Activated CD4-positive, alpha-beta T cell treated with anti-CD3 and anti-CD28 coated beads, Interleukin-2, Interleukin-4, amounts not matched to agents 100 ng/mL and 50 ng/mL, durations not matched to agents 16 hours and 8 hours (primary cell): ENCODE data around the gene FOXN4.

Source experiments
- DNase-seq: peaks from one replicate; pipeline ENCODE4 v3.0.0-alpha.2; 2020; ENCODE audit warnings: low spot score

The FOXN4 gene

DNA sequence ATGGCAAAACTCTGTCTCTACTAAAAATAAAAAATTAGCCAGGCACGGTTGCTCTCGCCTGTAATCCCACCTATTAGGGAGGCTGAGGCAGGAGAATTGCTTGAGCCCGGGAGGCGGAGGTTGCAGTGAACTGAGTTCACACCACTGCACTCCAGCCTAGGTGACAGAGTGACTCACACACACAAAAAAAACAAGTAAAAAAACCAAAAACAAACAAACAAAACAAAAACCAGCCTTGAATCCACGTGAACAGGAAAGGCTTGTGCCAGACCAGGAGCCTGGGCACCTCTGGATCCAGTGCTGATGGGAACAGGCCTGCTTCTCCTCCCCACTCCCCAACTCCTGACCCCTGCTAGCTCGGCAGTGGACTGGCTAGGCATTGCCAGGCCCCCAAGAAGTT, 3.5 kb downstream of the FOXN4 start:
- DNase-seq = no peak

DNA sequence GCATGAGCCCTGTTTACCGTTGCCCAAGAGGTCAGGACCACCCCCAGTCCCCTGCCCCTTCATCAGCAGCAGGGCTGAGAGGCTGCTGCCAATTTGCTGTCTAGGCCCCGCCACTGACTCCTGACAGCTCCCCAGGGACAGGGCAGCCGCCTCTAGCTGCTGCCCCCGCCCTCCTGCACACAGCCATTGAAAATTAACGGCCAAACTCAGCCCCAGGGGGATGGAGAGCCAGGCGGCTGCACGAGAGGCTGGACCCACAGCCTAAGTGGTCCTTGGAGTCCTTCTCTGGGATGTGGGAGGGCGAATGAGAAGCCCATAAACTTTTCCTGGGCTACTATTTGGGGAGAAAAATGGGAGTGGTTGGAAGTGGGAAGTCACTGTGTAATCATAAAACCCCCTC, 4.6 kb downstream of the FOXN4 start:
- DNase-seq = no peak

DNA sequence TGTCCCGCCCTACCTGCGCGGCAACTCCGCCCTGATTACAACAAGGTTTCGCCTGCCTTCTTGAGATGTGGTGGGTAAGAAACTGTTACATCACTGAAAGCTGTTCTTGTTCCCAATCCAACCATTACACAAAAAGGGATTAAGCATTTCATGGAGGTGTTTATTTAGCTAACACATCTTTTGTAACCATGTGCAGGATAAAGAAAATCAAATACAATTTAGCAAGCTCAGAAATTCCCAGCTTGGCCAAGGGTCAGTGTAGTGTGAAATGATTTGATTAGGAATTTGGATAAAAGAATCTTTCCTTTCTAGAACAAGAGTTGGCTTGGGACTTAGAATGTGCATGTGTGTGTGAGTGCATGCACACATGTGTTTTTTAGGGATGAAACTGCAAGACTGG, 6.3 kb downstream of the FOXN4 start:
- no peak for DNase-seq

DNA sequence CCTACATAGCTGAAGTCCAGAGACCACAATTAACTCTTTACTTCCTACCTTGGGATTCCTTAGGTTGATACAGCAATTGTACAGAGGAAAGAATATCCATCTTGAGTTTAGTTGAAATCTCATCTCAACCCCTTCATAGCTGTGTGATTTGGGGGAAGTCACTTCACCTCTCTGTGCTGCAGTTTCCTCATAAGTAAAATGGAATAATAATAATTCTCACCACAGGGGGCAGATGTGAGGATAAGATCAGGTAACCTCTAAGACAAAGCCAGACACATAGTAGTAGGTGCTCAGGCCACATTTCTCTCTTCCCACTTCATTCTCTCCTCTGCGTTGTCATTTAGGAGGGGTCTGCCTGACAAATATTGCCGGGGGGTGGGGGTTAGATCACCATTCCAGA, 6.7 kb downstream of the FOXN4 start:
- peak; percentile 8 for DNase-seq

DNA sequence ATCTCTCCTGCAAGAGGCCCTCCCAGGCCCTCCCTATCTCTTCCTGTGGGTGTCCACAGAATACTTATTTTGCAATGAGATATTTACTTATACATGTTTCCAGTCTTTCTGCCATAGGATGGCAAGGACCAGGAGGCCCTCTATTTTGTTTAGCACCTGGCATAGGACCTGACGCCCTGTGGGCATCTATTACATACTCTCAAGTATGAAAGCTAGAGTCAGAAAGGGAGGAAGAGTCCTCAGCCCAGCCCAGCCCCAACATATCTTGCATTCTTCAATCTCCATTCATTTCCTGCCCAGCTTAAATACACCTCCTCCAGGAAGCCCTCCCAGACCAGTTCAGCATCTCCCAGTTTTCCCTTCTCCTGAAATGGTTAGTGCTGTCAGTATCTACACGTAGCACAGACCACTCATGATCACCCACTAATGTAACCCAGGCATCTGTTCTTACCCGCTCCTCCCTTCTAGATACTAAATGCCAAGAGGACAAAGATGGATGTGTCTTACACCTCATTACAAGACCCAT, 7.4 kb downstream of the FOXN4 start:
- DNase-seq = no peak

DNA sequence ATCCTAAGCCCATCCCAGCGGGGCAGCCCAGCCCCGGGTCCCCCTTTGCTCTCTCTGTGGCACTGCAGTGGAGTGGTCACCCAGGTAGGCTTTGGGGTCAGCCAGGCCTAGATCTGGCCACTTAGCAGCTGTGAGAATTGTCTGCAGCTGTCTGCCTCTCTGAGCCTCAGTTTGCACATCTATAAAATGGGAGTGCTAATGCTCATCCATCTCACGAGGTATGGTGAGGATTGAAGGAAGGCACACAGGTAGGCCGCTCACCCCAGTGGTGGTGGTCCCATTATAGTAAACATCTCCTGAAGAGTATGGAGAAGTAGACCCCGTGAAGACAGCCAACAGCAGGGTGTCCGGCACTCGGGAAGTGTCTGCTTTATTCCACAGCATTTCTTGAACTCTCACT, 9.2 kb downstream of the FOXN4 start:
- DNase-seq = no peak

DNA sequence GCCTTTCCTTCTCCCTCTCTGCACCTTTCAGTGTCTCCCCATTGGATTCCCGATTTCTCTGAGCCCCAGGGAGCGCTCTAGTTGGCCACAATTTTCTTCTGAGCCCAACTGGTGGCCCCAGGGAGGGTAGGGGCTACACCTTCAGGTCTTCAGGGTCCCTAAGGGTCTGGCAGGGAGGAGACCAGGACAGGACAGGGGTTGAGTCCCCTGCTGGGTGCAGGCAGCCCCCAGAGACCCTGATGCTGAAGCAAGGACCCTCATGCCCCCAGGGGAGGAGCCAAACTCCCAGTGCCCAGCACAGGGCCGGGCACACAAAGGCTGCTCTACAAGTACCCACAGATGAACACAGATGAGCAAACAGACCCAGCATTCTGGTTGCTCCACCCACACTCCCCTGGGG, 12.7 kb downstream of the FOXN4 start:
- DNase-seq = no peak

DNA sequence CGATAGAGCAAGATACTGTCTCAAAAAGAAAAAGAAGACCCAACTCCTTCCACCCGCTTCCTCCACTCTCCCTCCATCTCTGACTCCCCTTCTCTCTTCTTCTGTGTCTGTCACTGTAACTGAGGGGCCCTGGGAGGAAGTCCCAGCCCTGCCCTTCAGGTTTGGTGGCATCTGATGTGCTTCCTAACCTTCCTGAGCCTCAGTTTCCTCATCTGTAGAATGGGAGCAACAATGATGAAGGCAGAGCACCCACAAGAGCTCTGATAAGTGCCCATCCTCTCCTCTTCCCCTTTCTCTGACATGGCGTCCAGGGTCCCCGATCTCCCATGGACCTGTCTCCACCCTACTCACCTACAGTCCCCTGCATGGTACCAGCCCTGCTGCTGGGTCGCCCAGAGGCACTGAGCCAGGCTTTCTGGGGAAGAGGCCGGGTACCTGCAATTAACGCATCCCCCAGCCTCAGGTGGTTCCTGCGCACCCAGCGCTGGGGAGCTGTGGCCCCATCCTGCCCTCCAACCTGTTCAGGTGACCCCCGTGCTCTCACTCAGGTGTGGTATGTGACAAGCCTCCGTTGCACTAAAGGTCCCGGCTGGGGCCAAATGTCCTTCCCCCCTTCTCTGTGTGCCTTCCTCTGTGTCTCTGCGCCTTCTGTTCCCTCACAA, 13.2 kb downstream of the FOXN4 start:
- DNase-seq = no peak

DNA sequence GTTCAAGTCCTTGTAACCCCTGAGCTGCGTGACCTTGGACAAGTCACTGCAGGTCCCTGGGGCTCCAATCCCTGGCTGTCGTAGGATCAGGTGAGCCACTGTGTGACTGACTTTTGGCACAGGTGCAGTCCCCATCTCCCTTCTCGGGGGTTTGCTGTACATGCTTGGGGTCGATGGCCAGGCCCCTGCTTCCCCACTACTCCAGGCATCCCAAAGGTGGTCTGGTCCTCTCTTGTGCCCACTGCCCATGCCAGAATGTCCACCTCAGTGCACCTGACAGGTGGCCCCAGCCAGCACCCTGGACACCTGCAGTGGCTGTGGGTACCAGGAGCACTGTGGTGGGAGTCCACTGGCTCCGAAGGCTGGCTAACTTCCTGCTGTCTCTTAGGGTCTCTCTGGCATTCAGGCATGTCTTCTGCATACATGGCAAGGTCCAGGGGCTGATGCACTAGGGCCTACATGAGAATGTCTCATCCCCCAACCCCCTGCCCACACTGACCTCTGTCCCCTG, 14.7 kb downstream of the FOXN4 start:
- DNase-seq = no peak

DNA sequence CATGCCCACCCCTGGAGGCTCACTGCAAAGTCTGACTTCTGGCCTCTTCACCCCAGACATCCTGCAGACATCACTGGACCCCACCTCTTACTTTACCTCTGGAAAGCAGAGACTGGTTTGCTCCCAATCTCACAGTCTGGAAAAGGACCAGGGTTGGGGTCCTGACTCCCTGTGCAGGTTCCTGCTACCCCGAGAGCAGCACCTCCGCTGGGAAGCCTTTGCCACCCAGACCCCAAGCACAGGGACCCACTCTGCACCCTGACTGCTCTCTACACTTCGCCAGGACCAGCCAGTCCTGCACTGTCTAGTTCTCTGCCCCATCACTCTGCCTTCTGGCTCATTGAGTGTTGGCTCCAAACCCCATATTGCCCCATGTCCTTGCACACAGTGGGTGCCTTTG, 16.0 kb downstream of the FOXN4 start:
- no peak for DNase-seq

DNA sequence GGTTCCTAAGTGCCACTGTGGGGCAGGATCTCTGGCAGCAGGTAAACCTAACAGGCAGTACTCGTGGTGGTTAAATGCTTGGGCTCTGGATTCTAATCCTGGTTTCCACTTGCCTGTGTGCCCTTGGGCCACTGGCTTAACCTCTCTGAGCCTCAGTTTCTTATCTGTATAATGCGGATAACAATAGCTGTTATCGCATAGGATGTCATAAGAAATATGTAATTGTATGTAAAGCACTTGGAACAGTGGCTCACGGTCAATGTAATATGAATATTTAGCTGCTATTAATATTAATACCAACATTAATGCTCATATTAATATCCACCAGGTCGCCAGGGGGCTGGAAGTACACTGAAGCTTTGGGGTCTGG, 16.8 kb downstream of the FOXN4 start:
- DNase-seq = no peak

DNA sequence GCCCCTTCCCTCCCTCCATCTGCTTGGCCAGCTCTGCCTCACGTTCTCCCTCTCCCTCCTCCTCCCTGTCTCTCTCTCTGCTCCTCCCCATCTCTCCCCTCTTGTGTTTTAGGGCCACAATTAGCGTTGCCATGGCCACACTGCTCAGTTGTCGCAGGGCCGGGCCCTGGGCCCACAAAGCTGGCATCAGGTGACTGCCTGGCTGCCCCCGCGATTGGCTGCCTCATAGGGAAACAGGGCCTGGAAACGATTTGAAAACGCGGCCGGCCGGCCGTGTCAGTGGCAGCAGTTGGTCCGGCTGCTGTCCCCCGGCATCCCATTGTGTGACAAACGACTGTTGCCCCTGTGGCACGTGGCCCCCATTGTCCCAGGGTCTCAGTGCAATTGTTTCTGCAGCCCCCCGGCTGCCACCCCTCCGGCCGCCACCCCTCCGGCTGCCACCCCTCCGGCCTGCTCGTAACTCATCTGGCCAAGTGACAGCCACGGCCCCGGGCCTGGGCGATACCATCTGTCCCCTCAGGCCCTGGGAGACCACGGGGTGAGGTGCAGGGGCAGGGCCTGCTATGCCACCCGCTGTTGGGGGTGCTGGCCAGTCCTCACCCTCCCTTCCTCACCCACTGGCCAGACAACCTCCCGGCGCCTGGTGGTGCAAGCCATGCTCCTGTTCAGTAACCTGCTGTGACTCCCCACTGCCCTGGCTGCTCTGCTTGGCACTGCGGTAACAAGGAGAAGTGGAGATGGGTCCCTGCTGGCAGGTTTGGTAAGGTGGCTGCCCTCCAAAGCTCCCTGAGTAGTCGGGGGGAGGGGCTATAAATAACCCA, 17.4 kb downstream of the FOXN4 start:
- DNase-seq = no peak

DNA sequence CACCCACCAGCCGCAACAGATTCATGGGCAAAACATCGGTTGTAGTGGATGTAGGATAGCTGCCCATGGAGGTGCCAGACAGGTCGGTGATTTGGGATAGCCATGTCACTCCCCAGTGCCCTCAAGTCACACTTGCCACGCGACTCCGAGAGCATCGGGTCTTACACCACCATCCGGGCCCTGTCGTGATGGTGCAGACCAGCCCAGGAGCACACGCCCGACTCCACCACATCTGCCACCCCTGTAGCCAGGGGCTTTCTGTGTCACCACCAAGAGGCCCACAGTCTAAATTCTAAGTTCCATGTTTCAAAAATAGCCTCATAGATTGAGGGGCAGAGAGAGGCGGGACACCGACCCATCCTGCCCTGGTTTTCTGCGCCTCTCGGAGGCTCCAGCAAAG, 18.0 kb downstream of the FOXN4 start:
- no peak for DNase-seq

DNA sequence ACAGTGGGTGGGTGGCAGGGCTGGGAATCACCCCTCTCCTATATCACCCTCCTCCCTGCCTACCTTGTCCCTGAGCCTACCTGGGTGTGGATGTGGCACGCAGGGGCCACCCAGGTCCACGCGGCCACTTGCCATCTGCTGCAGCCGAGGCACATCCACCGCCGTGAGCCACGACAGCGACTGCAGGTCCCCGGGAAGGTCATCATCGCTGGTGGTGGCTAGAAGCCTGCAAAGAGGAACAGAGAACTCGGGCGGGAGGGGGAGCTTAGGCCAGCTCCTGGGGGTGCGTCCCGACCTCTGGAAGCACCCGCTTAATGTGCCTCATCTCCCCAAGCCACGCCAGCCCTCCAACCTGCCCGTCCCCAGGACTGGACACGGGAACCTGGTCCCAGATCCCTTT, 19.0 kb downstream of the FOXN4 start:
- no peak for DNase-seq

DNA sequence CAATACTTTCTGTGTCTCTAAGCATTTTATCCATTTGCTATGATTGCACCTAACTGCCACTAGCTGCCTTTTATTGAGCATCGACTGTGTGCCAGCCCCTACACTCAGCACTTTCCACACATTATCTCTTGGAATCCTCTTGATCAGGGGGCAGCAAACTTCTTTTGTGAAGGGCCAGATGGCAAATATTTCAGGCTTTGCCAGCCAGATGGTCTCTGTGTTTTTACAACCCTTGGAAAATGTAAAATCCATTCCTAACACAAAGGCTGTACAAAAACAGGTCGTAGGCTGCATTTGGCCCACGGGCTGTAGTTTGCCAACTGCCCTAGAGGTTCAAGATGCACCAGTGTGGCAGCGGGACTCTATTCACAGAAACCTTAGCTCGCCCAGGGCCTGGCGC, 19.5 kb downstream of the FOXN4 start:
- DNase-seq = no peak

DNA sequence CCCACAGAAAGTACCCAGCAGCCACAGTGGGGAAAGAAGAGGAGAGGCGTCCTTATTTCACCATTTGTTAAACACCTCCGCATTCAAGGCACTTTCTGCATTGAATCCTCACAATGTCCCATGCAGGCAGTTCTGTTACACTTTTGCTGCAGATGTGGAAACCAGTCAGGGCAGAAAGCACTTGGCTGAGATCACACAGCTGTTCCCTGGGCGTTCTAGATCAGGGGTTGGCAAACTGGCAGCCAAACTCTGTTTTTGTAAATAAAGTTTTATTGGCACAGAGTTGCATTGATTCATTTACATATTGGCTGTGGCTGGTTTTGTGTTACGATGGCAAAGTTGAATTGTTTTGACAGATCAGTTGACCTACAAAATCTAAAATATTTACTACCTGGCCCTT, 20.1 kb downstream of the FOXN4 start:
- no peak for DNase-seq

DNA sequence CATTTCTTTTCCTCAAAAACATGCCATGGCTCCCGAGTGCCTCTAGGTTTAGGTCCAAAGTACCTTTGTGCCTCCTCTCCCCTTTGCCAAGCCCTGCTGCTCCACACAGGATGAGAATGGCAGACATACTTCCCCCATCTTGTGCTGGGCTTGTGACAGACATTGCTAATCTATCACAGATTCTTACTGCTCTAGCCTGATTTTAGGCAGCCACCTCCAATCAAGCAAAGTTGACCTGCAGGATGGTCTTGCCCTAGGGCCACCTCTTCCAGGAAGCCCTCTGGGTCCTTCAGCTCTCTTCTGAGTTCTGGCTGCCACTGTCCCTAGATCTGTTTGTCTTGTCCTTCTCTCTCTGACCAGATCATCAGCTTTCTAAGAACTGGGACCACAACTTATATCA, 20.5 kb downstream of the FOXN4 start:
- DNase-seq = peak; percentile 4

DNA sequence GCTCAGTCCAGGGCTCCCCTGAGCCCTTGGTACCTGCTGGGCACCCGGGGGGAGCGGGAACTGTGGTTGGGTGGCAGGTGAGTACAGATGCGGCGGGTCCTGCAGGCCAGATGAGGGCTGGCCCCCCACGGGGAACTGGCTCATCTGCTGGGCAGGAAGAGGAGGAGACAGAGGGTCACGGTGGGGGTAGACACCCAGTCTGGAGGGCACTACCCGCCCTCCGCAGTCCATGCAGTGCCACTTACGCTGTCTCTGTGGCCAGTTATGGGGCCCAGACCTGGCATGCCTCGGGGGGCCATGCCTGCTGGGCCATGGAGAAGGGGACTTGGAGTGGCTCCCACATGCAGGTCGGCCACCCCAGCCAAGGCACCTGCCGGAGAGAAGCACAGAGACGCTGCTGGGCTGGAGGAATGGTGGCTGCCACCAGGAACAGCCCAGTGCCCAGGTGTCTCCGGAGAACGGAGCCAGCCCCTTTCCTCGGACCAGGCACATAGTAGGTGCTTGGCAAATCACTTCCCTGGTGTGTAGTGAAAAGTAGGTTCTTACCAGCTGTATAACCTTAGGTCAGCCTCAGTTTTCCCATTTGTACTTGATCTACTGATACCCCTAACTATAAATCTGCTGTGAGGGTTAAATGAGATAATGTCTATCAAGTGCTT, 21.1 kb downstream of the FOXN4 start:
- no peak for DNase-seq

DNA sequence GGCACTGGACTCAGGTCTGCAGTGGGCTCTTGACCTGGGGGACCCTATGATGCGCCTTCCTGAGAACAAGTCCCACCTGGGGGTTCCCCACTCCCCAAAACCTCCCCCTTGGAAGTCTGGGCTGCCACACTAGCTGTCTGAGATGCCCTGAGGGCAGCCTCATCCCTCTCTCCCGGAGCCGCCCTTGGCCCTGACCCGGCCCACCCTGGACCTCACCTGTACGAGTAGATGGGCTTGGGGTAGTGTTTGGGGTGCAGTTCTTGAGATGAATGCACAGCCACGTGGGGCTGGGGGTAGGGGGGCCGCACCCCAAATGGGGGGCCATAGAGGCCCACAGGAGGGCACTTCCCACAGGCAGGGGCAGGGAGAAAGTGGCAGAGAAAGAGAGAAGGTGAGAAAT, 21.9 kb downstream of the FOXN4 start:
- DNase-seq = no peak

DNA sequence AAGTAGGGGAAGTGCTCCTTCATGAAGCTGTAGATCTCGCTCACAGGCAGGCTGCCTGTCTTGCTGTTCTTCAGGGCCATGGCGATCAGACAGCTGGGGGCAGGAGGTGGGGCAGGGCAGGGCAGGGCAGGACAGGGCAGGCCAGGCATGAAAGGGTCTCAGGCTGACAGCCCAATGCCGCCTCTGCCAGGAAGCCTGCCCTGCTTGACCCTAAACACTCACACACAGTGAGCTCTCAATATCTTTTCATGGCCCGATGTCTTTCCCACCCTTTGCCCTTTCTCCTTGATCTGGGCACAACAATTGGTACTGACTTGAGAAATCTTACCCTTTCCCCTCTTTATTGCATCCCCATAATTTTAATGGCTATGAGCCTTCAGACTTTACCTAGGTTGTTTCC, 22.4 kb downstream of the FOXN4 start:
- no peak for DNase-seq

DNA sequence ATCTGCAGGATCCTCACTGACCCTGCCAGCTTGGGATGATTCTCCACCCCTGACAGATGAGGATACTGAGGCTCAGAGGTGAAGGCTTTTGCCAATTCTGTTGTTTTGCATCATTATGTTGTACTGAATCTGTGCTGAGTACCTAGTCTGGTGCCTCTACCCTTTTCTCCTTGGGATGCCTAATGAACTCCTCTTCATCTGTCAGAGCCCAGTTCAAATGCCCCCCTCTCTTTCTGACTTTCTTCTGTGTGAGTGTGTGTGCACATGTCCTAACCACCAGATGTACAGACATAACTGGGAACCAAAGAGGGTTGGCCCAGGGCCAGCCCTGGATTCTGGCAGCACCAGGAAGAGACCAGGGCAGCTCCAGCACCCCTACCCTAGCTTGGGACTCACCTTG, 22.8 kb downstream of the FOXN4 start:
- DNase-seq = no peak

DNA sequence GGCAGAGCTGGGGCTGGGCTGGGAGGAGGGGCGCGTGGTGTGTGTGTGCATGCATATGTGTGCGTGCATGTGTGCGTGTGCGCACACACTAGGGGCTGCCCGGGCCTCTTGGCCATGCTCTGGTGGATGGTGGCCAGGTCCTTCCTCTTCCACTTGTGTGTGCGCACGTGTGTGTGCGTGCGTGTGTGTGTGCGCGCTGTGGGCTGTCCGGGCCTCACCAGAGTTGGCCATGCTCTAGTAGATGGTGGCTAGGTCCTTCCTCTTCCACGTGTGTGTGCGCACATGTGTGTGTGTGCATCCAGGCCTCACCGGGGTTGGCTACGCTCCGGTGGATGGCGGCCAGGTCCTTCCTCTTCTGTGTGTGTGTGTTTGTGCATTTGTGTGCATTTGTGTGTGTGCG, 24.7 kb downstream of the FOXN4 start:
- no peak for DNase-seq

DNA sequence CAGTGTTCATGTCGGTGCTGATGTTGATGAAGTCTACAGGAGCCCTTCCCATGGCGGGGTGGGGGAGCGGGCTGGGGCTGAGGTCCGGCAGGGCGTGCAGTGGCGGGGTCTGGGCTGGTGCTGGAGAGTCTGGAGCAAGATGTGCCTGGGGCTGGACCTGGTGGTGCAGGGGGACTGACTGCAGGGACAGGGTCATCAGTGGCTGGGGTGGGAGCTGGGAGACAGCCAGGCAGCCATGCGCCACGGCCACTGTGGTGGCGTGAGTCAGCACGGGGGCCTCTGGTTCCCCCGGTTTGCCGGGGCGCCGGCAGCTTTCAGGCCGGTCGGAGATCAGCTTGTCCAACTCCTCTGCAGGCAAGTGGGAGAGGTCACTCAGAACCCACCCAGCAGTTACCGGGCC, 27.6 kb downstream of the FOXN4 start:
- DNase-seq = no peak
